H1 (cell line): ENCODE measurements around the gene THAP4. TPM values are rescaled to one million over a fixed set of nuclear protein-coding genes. Genes with fewer than 3 reads are reported as not detected.

Experiments used
- CEBPB ChIP-seq: IDR thresholded peaks from 2 replicates; pipeline ENCODE4 v1.6.1; 2012; ENCODE audit warnings: low read depth, low read length
- POU5F1 ChIP-seq: IDR thresholded peaks from 2 replicates; pipeline ENCODE4 v1.6.1; 2011; ENCODE audit warnings: low read depth, mild to moderate bottlenecking, low read length, moderate library complexity
- RBBP5 ChIP-seq: IDR thresholded peaks from 2 replicates; pipeline ENCODE4 v1.7.1; 2012; ENCODE audit warnings: low read depth, mild to moderate bottlenecking, inconsistent platforms, low read length, moderate library complexity, borderline replicate concordance
- SUZ12 ChIP-seq: fragments of 200-600 bp; sonication (generic); IDR thresholded peaks from 2 replicates; pipeline ENCODE4 v1.6.1; 2012; ENCODE audit warnings: mild to moderate bottlenecking, inconsistent platforms, low read length, moderate library complexity, mixed read lengths
- TAF7 ChIP-seq: optimal IDR thresholded peaks from 2 replicates; pipeline ENCODE3; 2011; ENCODE audit warnings: low read depth, mild to moderate bottlenecking, inconsistent platforms, low read length, moderate library complexity, borderline replicate concordance
- YY1 ChIP-seq: IDR thresholded peaks from 2 replicates; pipeline ENCODE4 v1.6.1; 2011; ENCODE audit warnings: low read depth, mild to moderate bottlenecking, low read length
- polyA plus RNA-seq, 7 experiments: library from polyadenylated mRNA; depleted of rRNA in 3 of 7; stranded (reverse) in 5 of 7; unstranded in 2 of 7; fragments of >200 nt in 5 of 7; fragments of 200-250 nt in 2 of 7; gene quantifications; 1 replicate in 5 of 7; 2 replicates in 1 of 7; 4 replicates in 1 of 7; pipeline versions ENCODE4 v1.2.1 to v1.2.3, GENCODE V29; 2011 to 2013; ENCODE audit warnings: missing spikeins in 2 of 7, mixed read lengths in 2 of 7
- total RNA-seq: library from RNA; stranded (reverse); fragmentation: NEBNext Ultra II Directional; extraction: Animal tissue kit (Norgen Biotek cat#: 25700); gene quantifications from 2 replicates; pipeline ENCODE4 v1.2.1, GENCODE V29; 2021
- TF ChIP-seq, protein P1 (sequence below): IDR thresholded peaks from 2 replicates; pipeline ENCODE4 v1.6.1; 2012; ENCODE audit warnings: inconsistent platforms

THAP4 gene
- total and polyA plus RNA-seq, 2 of the 8 experiments (the other 6 are each of a cell fraction or from before 2014, with no cell fraction given) = 78.9 to 83.6 TPM

DNA sequence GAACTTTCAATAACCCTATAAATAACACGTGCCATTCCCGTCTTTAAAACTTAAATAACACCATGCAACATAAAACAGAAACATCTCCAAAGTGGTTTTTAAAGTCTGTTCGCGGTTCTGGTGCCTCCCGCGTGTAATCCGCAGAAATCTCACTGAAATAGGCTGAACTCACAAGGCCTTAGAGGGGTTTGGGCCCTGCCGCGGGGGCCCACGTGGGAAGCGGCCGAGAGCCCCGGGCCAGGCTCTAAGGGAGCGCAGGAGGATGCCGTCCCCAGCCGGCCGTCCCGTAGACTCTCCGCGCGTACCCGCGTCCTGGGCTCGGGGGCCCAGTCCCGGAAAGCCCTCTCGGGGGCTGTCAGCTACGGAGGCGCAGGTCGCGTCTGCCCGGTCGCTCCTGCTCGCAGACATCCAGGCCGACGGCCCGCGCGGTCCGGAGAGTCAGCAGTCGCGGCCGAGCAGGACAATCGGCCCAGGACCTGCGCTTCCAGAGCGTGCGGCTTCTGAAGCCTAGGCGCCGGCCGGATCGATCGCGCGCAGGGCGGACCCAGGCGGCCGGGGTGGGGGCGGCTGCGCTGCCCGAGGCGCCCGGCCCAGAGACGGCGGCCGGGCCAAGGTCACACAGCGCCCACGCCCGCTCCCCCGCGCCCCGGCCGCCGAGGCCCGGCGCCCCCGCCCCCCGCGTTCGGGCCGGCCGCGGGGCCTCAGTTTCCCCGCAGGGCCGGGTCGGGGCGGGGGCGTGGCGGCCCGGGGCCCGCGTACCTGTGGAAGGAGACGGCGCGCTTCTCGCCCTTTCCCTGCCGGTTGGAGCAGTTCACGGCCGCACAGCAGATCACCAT lies 558 bp downstream of the THAP4 start (continued):
- no peak for TF ChIP-seq CEBPB
- TF ChIP-seq YY1 = no peak
- peak; percentile 58; the same call in 1 of the 2 replicates for TF ChIP-seq RBBP5
- no peak for TF ChIP-seq POU5F1
- TF ChIP-seq TAF7 = peak; percentile 27
- TF ChIP-seq, protein P1, sequence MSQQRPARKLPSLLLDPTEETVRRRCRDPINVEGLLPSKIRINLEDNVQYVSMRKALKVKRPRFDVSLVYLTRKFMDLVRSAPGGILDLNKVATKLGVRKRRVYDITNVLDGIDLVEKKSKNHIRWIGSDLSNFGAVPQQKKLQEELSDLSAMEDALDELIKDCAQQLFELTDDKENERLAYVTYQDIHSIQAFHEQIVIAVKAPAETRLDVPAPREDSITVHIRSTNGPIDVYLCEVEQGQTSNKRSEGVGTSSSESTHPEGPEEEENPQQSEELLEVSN = no peak
- TF ChIP-seq SUZ12 = no peak
